GM18907 (cell line): ENCODE data around the gene KLK13.

ENCODE experiments used
- ATAC-seq: cut with Tn5 transposase; IDR thresholded peaks from one replicate; pipeline ENCODE4 v1.9.1; 2021; ENCODE audit warnings: mild to moderate bottlenecking, moderate library complexity; ENCODE audit not compliant: unreplicated experiment

The KLK13 gene

GRCh38 chr19:51065221-51065960, 499 bp upstream of the KLK13 start:
- ATAC-seq, result no peak

GRCh38 chr19:51063664-51064063, 1.2 kb downstream of the KLK13 start:
- no peak for ATAC-seq

GRCh38 chr19:51060973-51061372, 3.9 kb downstream of the KLK13 start:
- no peak for ATAC-seq

GRCh38 chr19:51060336-51060735, 4.6 kb downstream of the KLK13 start:
- ATAC-seq, result no peak

- no peak for ATAC-seq
Measured at GRCh38 chr19:51059715-51060114, 5.2 kb downstream of the KLK13 start.

GRCh38 chr19:51055866-51056265, 9.0 kb downstream of the KLK13 start:
- ATAC-seq, result no peak

- ATAC-seq, result no peak
Measured at GRCh38 chr19:51047031-51047335, 17.9 kb downstream of the KLK13 start.

GRCh38 chr19:51044327-51044726, 20.6 kb downstream of the KLK13 start:
- no peak for ATAC-seq

- no peak for ATAC-seq
Measured at GRCh38 chr19:51043497-51043896, 21.4 kb downstream of the KLK13 start.

- ATAC-seq, result no peak
Measured at GRCh38 chr19:51040151-51040550, 24.7 kb downstream of the KLK13 start.

- no peak for ATAC-seq
Measured at GRCh38 chr19:51036519-51036918, 28.4 kb downstream of the KLK13 start.

GRCh38 chr19:51034704-51035103, 30.2 kb downstream of the KLK13 start, which contains the start of gene KLK12:
Gene KLK12 (minus strand): TSS chr19:51035002. CDS start chr19:51034621, 381 bp downstream.
- ATAC-seq, result no peak

- ATAC-seq, result no peak
Measured at GRCh38 chr19:51031880-51032225, 33.0 kb downstream of the KLK13 start.

- no peak for ATAC-seq
Measured at GRCh38 chr19:51031220-51031879, 33.5 kb downstream of the KLK13 start.

- no peak for ATAC-seq
Measured at GRCh38 chr19:51030631-51031030, 34.3 kb downstream of the KLK13 start.

- no peak for ATAC-seq
Measured at GRCh38 chr19:51029718-51030117, 35.2 kb downstream of the KLK13 start.

- no peak for ATAC-seq
Measured at GRCh38 chr19:51027873-51028272, 37.0 kb downstream of the KLK13 start.

GRCh38 chr19:51027126-51027806, 37.6 kb downstream of the KLK13 start:
- ATAC-seq, result no peak

- ATAC-seq, result no peak
Measured at GRCh38 chr19:51026554-51026831, 38.4 kb downstream of the KLK13 start, which contains the start of gene KLK11. Gene KLK11 (minus strand): TSS chr19:51026616. CDS start chr19:51025631, 985 bp downstream.

GRCh38 chr19:51025809-51026553, 38.9 kb downstream of the KLK13 start:
- ATAC-seq, result no peak

- no peak for ATAC-seq
Measured at GRCh38 chr19:51025401-51025800, 39.5 kb downstream of the KLK13 start.

GRCh38 chr19:51024924-51025323, 40.0 kb downstream of the KLK13 start:
- no peak for ATAC-seq
